ENCODE data around the gene CYLD.

Gene CYLD

GRCh38 chr16:50808929-50809538 is 67.1 kb downstream of the CYLD start:
- no peak overlapping the region for H3K4me3 ChIP-seq (ENCODE audit: low read length)
- TF ChIP-seq CTCF (conservative IDR thresholded peaks at IDR 0.05; ENCODE audit: low read depth, low read length): no peak
- DNase-seq (ENCODE audit: low read depth): no peak

DNA sequence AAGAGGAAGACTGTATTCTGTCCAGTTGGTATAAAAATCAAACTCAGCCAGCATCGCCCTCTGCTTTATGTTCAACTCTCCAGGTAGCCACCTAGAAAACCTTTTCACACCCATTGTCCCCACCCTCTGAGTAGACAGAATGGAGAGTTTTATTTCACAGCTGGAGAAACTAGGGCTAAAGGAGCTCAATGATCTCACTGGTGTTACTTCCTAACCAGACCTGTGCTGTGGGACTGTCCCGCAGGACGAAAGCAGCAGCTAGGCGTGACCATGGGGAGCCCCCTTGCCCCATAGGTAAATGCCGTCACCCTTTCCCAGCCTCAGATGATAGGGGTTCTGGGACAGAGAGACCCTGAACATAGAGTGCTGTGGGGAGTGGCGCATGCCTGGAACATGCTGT is 67.7 kb downstream of the CYLD start:
- DNase-seq (ENCODE audit: low read depth): no peak
- no peak overlapping the region for H3K4me3 ChIP-seq (ENCODE audit: low read length)
- TF ChIP-seq CTCF (conservative IDR thresholded peaks at IDR 0.05; ENCODE audit: low read depth, low read length): no peak

DNA sequence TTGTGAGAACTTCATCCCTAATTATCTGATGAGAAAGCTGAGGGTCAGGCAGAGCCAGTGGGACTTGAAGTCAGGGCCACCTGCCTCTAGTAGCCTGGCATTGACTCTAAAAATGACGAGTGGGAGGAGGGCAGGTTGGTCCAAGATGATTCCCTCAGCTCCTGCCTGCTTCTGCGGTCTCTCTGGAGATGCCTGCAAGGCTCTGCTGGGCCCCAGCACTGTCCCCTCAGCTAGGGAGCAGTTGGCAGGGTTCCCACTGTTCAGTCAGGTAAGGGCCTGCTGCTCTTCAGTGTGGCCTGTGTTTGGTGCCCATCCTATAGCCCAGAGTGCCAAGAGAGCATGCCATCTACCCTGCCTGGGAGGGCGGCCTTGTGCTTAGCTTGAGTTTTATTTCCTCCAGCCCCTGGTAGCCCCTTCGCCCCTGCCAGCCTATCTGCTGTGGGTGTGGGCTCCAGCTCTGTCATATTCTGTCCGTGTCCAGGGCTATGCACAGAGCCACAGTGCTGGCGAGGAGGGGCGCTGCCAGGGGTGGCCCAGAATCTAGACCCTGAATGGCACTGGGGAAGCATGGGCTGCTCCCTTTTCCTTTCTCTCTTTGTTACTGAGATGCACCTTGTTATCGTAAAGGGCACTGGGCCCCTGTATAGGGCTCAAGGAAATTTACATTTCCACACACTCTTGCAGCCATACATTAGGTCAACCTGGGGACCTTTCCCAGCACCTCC is 68.5 kb downstream of the CYLD start:
- TF ChIP-seq CTCF (conservative IDR thresholded peaks at IDR 0.05; ENCODE audit: low read depth, low read length): no peak
- DNase-seq (ENCODE audit: low read depth): no peak
- no peak overlapping the region for H3K4me3 ChIP-seq (ENCODE audit: low read length)

GRCh38 chr16:50812046-50812445 is 70.2 kb downstream of the CYLD start:
- DNase-seq (ENCODE audit: low read depth): no peak
- no peak for TF ChIP-seq CTCF (conservative IDR thresholded peaks at IDR 0.05; ENCODE audit: low read depth, low read length)
- no peak overlapping the region for H3K4me3 ChIP-seq (ENCODE audit: low read length)

DNA sequence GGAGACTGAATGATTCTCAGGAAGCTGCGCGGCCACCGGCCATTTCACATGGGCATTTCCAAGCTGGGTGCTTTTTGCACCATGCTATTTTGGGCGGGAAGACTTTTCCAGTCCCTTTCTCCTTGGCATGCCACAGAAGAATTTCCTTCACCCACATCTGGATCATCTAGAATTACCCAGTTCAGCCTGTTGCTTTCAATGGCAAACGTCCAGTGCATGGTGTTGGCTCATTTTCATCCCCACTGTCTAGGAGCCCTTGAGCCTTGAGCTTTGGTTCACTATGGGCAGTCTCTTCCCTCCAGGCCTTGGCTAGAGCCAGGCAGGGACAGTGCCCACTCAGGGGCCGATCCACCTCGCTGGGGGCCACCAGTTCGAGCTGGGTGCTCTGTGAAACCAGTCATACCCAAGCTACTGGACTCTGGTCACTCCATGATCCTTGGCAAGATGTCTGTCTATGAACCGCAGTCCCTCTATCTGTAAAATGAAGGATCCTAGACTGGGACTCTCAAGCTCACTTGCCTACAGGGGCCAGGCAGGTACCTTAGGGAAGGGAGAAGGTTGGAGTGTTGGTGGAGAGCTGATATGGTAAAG is 71.1 kb downstream of the CYLD start:
- no peak for TF ChIP-seq CTCF (conservative IDR thresholded peaks at IDR 0.05; ENCODE audit: low read depth, low read length)
- DNase-seq (ENCODE audit: low read depth): no peak
- no peak overlapping the region for H3K4me3 ChIP-seq (ENCODE audit: low read length)

GRCh38 chr16:50814052-50814451 is 72.2 kb downstream of the CYLD start:
- no peak overlapping the region for H3K4me3 ChIP-seq (ENCODE audit: low read length)
- no peak for DNase-seq (ENCODE audit: low read depth)
- TF ChIP-seq CTCF (conservative IDR thresholded peaks at IDR 0.05; ENCODE audit: low read depth, low read length): no peak

- DNase-seq (ENCODE audit: low read depth): no peak
- H3K4me3 ChIP-seq (ENCODE audit: low read length): no peak overlapping the region
- no peak for TF ChIP-seq CTCF (conservative IDR thresholded peaks at IDR 0.05; ENCODE audit: low read depth, low read length)
Measured at GRCh38 chr16:50814541-50814940, 72.7 kb downstream of the CYLD start.
